Activated CD8-positive, alpha-beta T cell treated with anti-CD3 and anti-CD28 coated beads for 36 hours (primary cell): ENCODE measurements around the gene CLEC18B. TPM values are rescaled to one million over a fixed set of nuclear protein-coding genes. Genes with fewer than 3 reads are reported as not detected.
"Not testable (repeated sequence)": the region's sequence is repeated elsewhere in the genome, so short reads cannot be mapped to it uniquely, and the experiment has no call there.

ENCODE experiments used
- ATAC-seq: fragments of 200-7000 bp; cut with Tn5 transposase; one replicate; pipeline ENCODE4 v1.10.0; 2021; ENCODE audit warnings: mild to moderate bottlenecking, moderate library complexity
- CTCF ChIA-PET: fragments of 350-600 bp; sonication (Branson Sonifier 250); formaldehyde crosslinking; loops from one replicate; lab custom pipeline; 2021; ENCODE audit warnings: antibody characterized with exemption; lab: Charles Lee
- POLR2A ChIA-PET: fragments of 350-600 bp; sonication (Branson Sonifier 250); formaldehyde crosslinking; loops from one replicate; lab custom pipeline; 2021; ENCODE audit warnings: antibody characterized with exemption; lab: Charles Lee
- DNase-seq: peaks from one replicate; pipeline ENCODE4 v3.0.0-alpha.2; 2020
- H3K27ac Mint-ChIP-seq: one replicate; pipeline ENCODE4 v1.8.0; 2021; ENCODE audit warnings: mild to moderate bottlenecking, mixed read lengths
- H3K27me3 Mint-ChIP-seq: one replicate; pipeline ENCODE4 v1.8.0; 2021; ENCODE audit warnings: mixed read lengths
- H3K36me3 Mint-ChIP-seq: one replicate; pipeline ENCODE4 v1.8.0; 2021; ENCODE audit warnings: low read depth, mixed read lengths
- H3K4me1 Mint-ChIP-seq: one replicate; pipeline ENCODE4 v1.8.0; 2021; ENCODE audit warnings: low read depth, mixed read lengths
- H3K4me3 Mint-ChIP-seq: one replicate; pipeline ENCODE4 v1.8.0; 2021; ENCODE audit warnings: mild to moderate bottlenecking, moderate library complexity, mixed read lengths
- H3K9me3 Mint-ChIP-seq: one replicate; pipeline ENCODE4 v1.8.0; 2021; ENCODE audit warnings: mixed read lengths
- intact Hi-C: fragments of 100-400 bp; cut with micrococcal nuclease; formaldehyde crosslinking; loops from one replicate; pipeline ENCODE4 v1.10.0; 2022
- total RNA-seq, 2 experiments: library from RNA; stranded (reverse); gene quantifications; one replicate each; pipeline ENCODE4 v1.2.3, GENCODE V29; 2021

Gene CLEC18B
- total RNA-seq, 2 experiments from 2014 or later: 0.22 TPM; not detected in 1

- H3K27ac Mint-ChIP-seq, H3K27me3 Mint-ChIP-seq, CTCF ChIA-PET, DNase-seq, POLR2A ChIA-PET, intact Hi-C loops, H3K36me3 Mint-ChIP-seq, H3K9me3 Mint-ChIP-seq, ATAC-seq, H3K4me3 Mint-ChIP-seq, H3K4me1 Mint-ChIP-seq: not testable (repeated sequence)
These were observed 9.0 kb downstream of the CLEC18B start for GRCh38 chr16:74412138-74412774.

- H3K4me3 Mint-ChIP-seq, DNase-seq, POLR2A ChIA-PET, H3K4me1 Mint-ChIP-seq, H3K27ac Mint-ChIP-seq, intact Hi-C loops, H3K9me3 Mint-ChIP-seq, CTCF ChIA-PET, H3K36me3 Mint-ChIP-seq, ATAC-seq, H3K27me3 Mint-ChIP-seq: not testable (repeated sequence)
These were observed 10.3 kb downstream of the CLEC18B start for GRCh38 chr16:74410981-74411380.

GRCh38 chr16:74410057-74410957 lies 11.0 kb downstream of the CLEC18B start:
- DNase-seq, H3K9me3 Mint-ChIP-seq, H3K36me3 Mint-ChIP-seq, POLR2A ChIA-PET, intact Hi-C loops, H3K4me1 Mint-ChIP-seq, ATAC-seq, H3K4me3 Mint-ChIP-seq, CTCF ChIA-PET, H3K27me3 Mint-ChIP-seq, H3K27ac Mint-ChIP-seq: not testable (repeated sequence)

GRCh38 chr16:74409185-74409981 lies 11.9 kb downstream of the CLEC18B start:
- H3K4me1 Mint-ChIP-seq, ATAC-seq, intact Hi-C loops, H3K27me3 Mint-ChIP-seq, H3K27ac Mint-ChIP-seq, H3K4me3 Mint-ChIP-seq, DNase-seq, POLR2A ChIA-PET, CTCF ChIA-PET, H3K36me3 Mint-ChIP-seq, H3K9me3 Mint-ChIP-seq: not testable (repeated sequence)

DNA sequence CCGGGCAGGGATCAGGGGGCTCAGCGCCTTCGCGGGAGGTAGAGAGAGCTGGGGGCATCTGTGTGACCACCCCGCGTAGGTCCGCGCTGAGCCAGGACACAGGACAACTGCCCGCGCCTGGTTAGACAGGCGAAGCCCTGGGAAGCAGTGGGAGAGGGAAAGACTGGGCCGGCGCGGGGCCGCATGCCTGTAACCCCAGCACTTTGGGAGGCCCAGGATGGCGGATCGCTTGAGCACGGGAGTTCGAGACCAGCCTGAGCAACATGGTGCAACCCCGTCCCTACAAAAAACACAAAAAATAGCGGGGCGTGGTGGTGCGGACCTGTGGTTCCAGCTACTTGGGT lies 13.9 kb downstream of the CLEC18B start:
- H3K4me1 Mint-ChIP-seq, H3K9me3 Mint-ChIP-seq, H3K4me3 Mint-ChIP-seq, intact Hi-C loops, ATAC-seq, H3K27me3 Mint-ChIP-seq, DNase-seq, H3K27ac Mint-ChIP-seq, H3K36me3 Mint-ChIP-seq, POLR2A ChIA-PET, CTCF ChIA-PET: not testable (repeated sequence)

GRCh38 chr16:74406600-74407361 lies 14.5 kb downstream of the CLEC18B start:
- intact Hi-C loops, H3K27me3 Mint-ChIP-seq, DNase-seq, CTCF ChIA-PET, POLR2A ChIA-PET, H3K4me3 Mint-ChIP-seq, H3K36me3 Mint-ChIP-seq, H3K9me3 Mint-ChIP-seq, H3K27ac Mint-ChIP-seq, H3K4me1 Mint-ChIP-seq: not testable (repeated sequence)
- ATAC-seq: peak; percentile 51

- H3K4me1 Mint-ChIP-seq, H3K27ac Mint-ChIP-seq, ATAC-seq, DNase-seq, POLR2A ChIA-PET, H3K36me3 Mint-ChIP-seq, CTCF ChIA-PET, H3K9me3 Mint-ChIP-seq, intact Hi-C loops, H3K4me3 Mint-ChIP-seq, H3K27me3 Mint-ChIP-seq: not testable (repeated sequence)
These were observed 16.9 kb downstream of the CLEC18B start for GRCh38 chr16:74404148-74404933.

GRCh38 chr16:74400238-74400637 lies 21.0 kb downstream of the CLEC18B start:
- H3K36me3 Mint-ChIP-seq, ATAC-seq, H3K27ac Mint-ChIP-seq, DNase-seq, H3K27me3 Mint-ChIP-seq, H3K4me1 Mint-ChIP-seq, CTCF ChIA-PET, intact Hi-C loops, H3K9me3 Mint-ChIP-seq, H3K4me3 Mint-ChIP-seq: not testable (repeated sequence)
- POLR2A ChIA-PET: interaction anchor here (0.6 kb wide), 1 partner anchor 37 kb away, joined by 3 read pairs; no protein-coding TSS in a partner anchor

DNA sequence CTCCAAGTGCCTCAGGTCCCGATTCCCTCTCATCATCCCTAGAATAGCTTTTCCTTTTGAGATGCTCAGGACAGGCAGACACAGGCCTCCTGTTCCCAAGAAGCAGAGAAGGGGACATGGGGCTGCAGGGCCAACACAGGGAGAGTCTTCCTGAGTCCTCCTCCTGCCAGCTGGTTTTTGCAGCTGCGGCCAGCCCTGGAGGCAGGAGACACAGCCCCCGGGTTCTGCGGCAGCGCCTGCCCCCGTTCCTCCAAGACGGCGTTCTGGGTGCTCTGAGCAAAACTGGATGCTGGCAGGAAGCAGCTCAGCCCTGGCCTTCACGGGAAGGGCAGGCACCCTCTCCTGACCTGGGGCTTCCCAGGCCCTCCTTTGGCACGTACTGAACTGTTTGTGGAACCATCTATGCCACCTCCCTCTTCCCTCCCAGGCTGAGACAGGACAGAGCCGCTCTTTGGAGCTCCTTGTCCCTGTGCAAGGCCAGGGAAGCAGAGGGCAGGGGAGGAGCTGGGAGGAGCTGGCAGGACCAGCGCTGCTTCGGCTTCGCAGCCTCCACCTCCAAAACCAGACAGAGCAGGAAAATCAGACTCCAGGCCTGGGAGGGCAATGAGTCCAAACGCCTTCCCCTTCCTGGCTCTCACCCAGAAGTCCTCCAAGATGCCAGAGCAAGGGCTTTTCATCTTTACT lies 22.9 kb downstream of the CLEC18B start:
- ATAC-seq, CTCF ChIA-PET, H3K4me3 Mint-ChIP-seq, H3K36me3 Mint-ChIP-seq, H3K4me1 Mint-ChIP-seq, intact Hi-C loops, H3K27ac Mint-ChIP-seq, H3K27me3 Mint-ChIP-seq, H3K9me3 Mint-ChIP-seq, POLR2A ChIA-PET, DNase-seq: not testable (repeated sequence)

DNA sequence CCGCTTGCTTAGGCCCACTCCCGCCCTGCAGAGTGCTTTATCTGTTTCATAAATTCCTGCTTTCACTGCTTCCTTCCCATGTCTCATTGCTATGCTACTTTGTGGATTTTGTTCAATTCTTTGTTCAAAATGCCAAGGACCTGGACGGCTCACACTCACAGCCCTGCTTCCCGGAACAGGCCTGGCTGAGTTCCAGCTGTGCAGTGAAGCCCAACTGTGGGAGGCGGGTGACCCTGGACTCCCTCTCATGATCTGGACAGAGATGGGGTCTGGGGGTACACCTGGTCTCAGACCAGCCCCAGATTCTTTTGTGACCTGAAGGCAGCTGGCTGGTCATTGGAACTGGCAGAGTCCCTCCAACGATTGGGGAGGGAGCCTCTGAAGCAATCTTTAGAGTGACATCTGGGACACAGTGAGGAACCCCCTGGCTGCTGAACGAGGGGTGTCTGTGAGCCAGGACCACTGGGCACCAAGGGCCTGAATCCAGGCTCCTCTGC lies 24.7 kb downstream of the CLEC18B start:
- H3K4me1 Mint-ChIP-seq, DNase-seq, H3K27me3 Mint-ChIP-seq, CTCF ChIA-PET, H3K4me3 Mint-ChIP-seq, ATAC-seq, intact Hi-C loops, H3K36me3 Mint-ChIP-seq, POLR2A ChIA-PET, H3K9me3 Mint-ChIP-seq, H3K27ac Mint-ChIP-seq: not testable (repeated sequence)
